DOHH2 (cell line): Measurements from ENCODE around the gene DSCAML1.

Source experiments
- H3F3A ChIP-seq: fragments of 200-600 bp; sonication (generic), shearing (Covaris generic); 2 replicates; pipeline ENCODE4 v1.6.0; 2016; ENCODE audit warnings: antibody characterized with exemption, mild to moderate bottlenecking; ENCODE audit not compliant: control insufficient read depth, insufficient read depth
- H3K27ac ChIP-seq: fragments of 200-600 bp; sonication (generic); 2 replicates; pipeline ENCODE4 v1.5.1; 2014; ENCODE audit warnings: low read depth, mild to moderate bottlenecking, low read length, moderate library complexity
- H3K27me3 ChIP-seq: fragments of 200-600 bp; sonication (generic); 2 replicates; pipeline ENCODE4 v1.6.1; 2014; ENCODE audit warnings: mild to moderate bottlenecking, low read length, mixed read lengths; ENCODE audit not compliant: control insufficient read depth
- H3K36me3 ChIP-seq: fragments of 200-600 bp; sonication (generic); 2 replicates; pipeline ENCODE4 v1.6.1; 2014; ENCODE audit warnings: mild to moderate bottlenecking, low read length, moderate library complexity, mixed read lengths; ENCODE audit not compliant: control insufficient read depth
- H3K4me1 ChIP-seq: fragments of 200-600 bp; sonication (generic); 2 replicates; pipeline ENCODE4 v1.6.1; 2014; ENCODE audit warnings: mild to moderate bottlenecking, low read length, mixed read lengths; ENCODE audit not compliant: control insufficient read depth
- H3K4me2 ChIP-seq: fragments of 200-600 bp; sonication (generic); 2 replicates; pipeline ENCODE4 v1.6.0; 2014; ENCODE audit warnings: mild to moderate bottlenecking, low read length, moderate library complexity
- H3K4me3 ChIP-seq: fragments of 200-600 bp; sonication (generic); 2 replicates; pipeline ENCODE4 v1.5.1; 2014; ENCODE audit warnings: mild to moderate bottlenecking, low read length, mixed read lengths
- H3K79me2 ChIP-seq: fragments of 200-600 bp; sonication (generic); 2 replicates; pipeline ENCODE4 v1.6.1; 2014; ENCODE audit warnings: mild to moderate bottlenecking, low read length, mixed read lengths; ENCODE audit not compliant: control insufficient read depth
- H3K9me2 ChIP-seq: fragments of 200-600 bp; sonication (generic); replicated peaks from 2 replicates; pipeline ENCODE4 v1.6.1; 2014; ENCODE audit warnings: mild to moderate bottlenecking, low read length, mixed read lengths; ENCODE audit not compliant: control insufficient read depth
- H3K9me3 ChIP-seq: fragments of 200-600 bp; sonication (generic); 2 replicates; pipeline ENCODE4 v1.6.1; 2014; ENCODE audit warnings: antibody characterized with exemption, low read length, mixed read lengths; ENCODE audit not compliant: control insufficient read depth, insufficient read depth
- H4K20me1 ChIP-seq: fragments of 200-600 bp; sonication (generic); 2 replicates; pipeline ENCODE4 v1.6.0; 2014; ENCODE audit warnings: low read depth, mild to moderate bottlenecking, antibody characterized with exemption, low read length, moderate library complexity; ENCODE audit not compliant: control insufficient read depth, insufficient read depth
- EZH2phosphoT487 ChIP-seq: fragments of 200-600 bp; sonication (generic); IDR thresholded peaks from 2 replicates; pipeline ENCODE4 v1.6.1; 2017; ENCODE audit warnings: borderline replicate concordance, mild to moderate bottlenecking, antibody characterized with exemption, low read length, moderate library complexity, mixed read lengths
- TF ChIP-seq, protein P1 (sequence below): fragments of 200-600 bp; sonication (generic); IDR thresholded peaks from one replicate; pipeline ENCODE4 v1.5.1; 2014; ENCODE audit warnings: antibody characterized with exemption, mild to moderate bottlenecking, low read depth, low read length; ENCODE audit not compliant: poor library complexity, severe bottlenecking

DSCAML1 gene

DNA sequence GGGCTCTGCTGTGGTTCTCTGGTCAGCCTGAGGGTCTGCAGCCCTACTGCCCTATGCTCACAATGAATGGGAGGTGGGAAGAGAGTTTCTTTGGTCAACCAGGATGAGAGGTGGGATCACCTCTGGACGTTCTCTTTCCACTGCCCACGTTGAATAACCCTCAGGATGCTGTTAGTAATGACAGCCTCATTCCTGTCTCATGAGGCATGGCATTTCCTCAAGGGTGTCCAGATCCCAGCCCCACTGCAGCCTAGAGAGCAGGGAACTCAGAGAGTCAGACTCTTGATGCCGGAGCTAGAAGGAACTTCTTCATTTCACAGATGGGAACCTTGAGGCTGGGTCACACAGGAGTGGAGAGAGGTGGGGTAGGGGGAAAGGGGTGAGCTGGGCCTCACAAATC, 273.3 kb downstream of the DSCAML1 start:
- Histone ChIP-seq H3K4me3 (no peak overlapping the region), H3K4me2 (no peak overlapping the region), H3K36me3 (no peaks in the 10 kb centered on the region), H3K79me2 (no peaks in the 10 kb centered on the region), H3K4me1 (no peaks in the 10 kb centered on the region), H4K20me1 (no peaks in the 10 kb centered on the region), H3K9me3 (no peaks in the 10 kb centered on the region), H3K27me3 (no peaks in the 10 kb centered on the region), H3K9me2 (no peaks in the 10 kb centered on the region), H3K27ac (no peak overlapping the region), H3F3A (no peaks in the 10 kb centered on the region)
- TF ChIP-seq, protein P1, sequence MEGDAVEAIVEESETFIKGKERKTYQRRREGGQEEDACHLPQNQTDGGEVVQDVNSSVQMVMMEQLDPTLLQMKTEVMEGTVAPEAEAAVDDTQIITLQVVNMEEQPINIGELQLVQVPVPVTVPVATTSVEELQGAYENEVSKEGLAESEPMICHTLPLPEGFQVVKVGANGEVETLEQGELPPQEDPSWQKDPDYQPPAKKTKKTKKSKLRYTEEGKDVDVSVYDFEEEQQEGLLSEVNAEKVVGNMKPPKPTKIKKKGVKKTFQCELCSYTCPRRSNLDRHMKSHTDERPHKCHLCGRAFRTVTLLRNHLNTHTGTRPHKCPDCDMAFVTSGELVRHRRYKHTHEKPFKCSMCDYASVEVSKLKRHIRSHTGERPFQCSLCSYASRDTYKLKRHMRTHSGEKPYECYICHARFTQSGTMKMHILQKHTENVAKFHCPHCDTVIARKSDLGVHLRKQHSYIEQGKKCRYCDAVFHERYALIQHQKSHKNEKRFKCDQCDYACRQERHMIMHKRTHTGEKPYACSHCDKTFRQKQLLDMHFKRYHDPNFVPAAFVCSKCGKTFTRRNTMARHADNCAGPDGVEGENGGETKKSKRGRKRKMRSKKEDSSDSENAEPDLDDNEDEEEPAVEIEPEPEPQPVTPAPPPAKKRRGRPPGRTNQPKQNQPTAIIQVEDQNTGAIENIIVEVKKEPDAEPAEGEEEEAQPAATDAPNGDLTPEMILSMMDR = no peak
- no peak for TF ChIP-seq EZH2phosphoT487

DNA sequence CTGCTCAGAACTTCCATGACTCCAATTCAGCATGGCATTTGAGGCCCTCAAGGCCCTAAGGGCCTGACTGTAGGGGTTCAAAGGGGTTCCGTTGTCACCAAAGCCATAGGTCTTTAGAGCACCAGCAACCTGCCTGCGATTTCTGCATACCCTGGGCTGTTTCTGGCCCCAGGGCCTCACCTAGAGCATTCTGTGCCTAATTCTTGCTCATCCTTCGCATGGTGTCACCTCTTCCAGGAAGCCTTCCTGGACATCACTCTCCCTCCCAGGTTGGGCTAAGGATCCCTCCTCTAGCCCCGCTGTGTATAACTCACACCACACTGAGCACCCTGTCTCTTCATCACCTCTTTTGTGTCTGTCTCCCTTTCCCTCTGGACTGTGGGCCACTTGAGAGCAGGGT, 275.0 kb downstream of the DSCAML1 start:
- Histone ChIP-seq H3K27me3 (no peaks in the 10 kb centered on the region), H3K79me2 (no peaks in the 10 kb centered on the region), H3K4me3 (no peak overlapping the region), H3K9me2 (no peaks in the 10 kb centered on the region), H4K20me1 (no peaks in the 10 kb centered on the region), H3K27ac (no peak overlapping the region), H3K4me2 (no peak overlapping the region), H3K9me3 (no peaks in the 10 kb centered on the region), H3F3A (no peaks in the 10 kb centered on the region), H3K36me3 (no peaks in the 10 kb centered on the region), H3K4me1 (no peaks in the 10 kb centered on the region)
- TF ChIP-seq EZH2phosphoT487 = no peak
- TF ChIP-seq, protein P1 = no peak

DNA sequence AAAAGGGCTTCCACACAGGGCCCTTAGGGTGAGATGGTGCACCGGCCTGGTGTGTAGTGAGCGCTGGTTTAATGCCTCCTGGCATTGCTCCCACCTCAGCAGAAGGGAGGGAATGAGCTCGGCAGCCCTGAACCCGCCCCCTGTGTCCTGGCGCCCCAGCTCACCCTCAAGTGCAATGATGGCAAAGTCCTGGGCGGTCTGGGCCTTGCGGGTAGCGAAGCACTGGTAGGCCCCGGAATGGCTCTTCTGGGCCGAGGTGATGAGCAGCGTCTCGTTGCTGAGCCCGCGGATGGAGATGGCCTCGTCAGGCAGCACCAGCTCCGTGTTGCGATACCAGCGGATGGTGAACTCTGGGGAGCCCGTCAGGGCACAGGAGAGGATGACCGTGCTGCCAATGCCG, 276.1 kb downstream of the DSCAML1 start:
- Histone ChIP-seq H3K4me1 (no peaks in the 10 kb centered on the region), H3K27me3 (no peaks in the 10 kb centered on the region), H3K79me2 (no peaks in the 10 kb centered on the region), H3K4me2 (no peak overlapping the region), H3K36me3 (no peaks in the 10 kb centered on the region), H3K9me2 (no peaks in the 10 kb centered on the region), H4K20me1 (no peaks in the 10 kb centered on the region), H3K27ac (no peak overlapping the region), H3K4me3 (no peak overlapping the region), H3F3A (no peaks in the 10 kb centered on the region), H3K9me3 (no peaks in the 10 kb centered on the region)
- TF ChIP-seq, protein P1 = no peak
- no peak for TF ChIP-seq EZH2phosphoT487

DNA sequence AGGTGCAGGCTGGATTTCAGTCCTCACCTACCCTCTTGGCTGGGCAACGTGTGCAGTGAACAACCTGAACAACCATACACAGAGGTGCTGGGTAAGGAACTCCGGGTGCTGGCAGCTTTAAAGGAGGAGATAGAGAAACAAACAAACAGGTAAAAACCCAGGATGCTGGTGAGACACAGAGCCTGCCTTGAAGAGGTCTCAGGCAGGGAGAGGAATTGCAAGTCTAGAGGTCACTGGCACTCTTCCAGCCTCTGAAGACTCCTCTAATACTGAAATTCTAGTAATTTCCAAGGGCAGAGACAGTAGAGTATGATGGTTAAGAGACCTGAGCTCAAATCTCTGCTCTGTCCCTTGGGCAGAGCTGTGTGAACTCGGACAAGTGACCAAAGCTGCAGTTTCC, 276.8 kb downstream of the DSCAML1 start:
- Histone ChIP-seq H3K4me1 (no peaks in the 10 kb centered on the region), H3K9me2 (no peaks in the 10 kb centered on the region), H3K9me3 (no peaks in the 10 kb centered on the region), H3K27me3 (no peaks in the 10 kb centered on the region), H3K4me3 (no peak overlapping the region), H4K20me1 (no peaks in the 10 kb centered on the region), H3K27ac (no peak overlapping the region), H3K4me2 (no peak overlapping the region), H3K36me3 (no peaks in the 10 kb centered on the region), H3K79me2 (no peaks in the 10 kb centered on the region), H3F3A (no peaks in the 10 kb centered on the region)
- TF ChIP-seq, protein P1 = no peak
- TF ChIP-seq EZH2phosphoT487 = no peak
